GM23338 (cell line): Measurements from ENCODE around the gene FAM168A. TPM values are rescaled to one million over a fixed set of nuclear protein-coding genes. Genes with fewer than 3 reads are reported as not detected.

ENCODE experiments used
- ATAC-seq: fragments of 200-7000 bp; cut with Tn5 transposase; 3 replicates; pipeline ENCODE4 v1.9.1; 2020
- DNase-seq: peaks from one replicate; pipeline ENCODE4 v3.0.0-alpha.2; 2015; ENCODE audit warnings: low spot score
- H2AFZ ChIP-seq: fragments of 200-600 bp; sonication (generic); 2 replicates; pipeline ENCODE4 v1.8.0; 2016; ENCODE audit warnings: antibody characterized with exemption, mild to moderate bottlenecking, moderate library complexity
- H3F3A ChIP-seq: fragments of 200-600 bp; sonication (generic); replicated peaks from 2 replicates; pipeline ENCODE4 v1.8.0; 2017; ENCODE audit warnings: antibody characterized with exemption, mixed run types, low read depth
- H3K27ac ChIP-seq: fragments of 200-600 bp; sonication (generic); 2 replicates; pipeline ENCODE4 v1.6.1; 2016; ENCODE audit warnings: low read depth
- H3K27me3 ChIP-seq: fragments of 200-600 bp; sonication (generic); 2 replicates; pipeline ENCODE4 v1.8.0; 2016; ENCODE audit warnings: mild to moderate bottlenecking, mixed run types, moderate library complexity; ENCODE audit not compliant: insufficient read depth
- H3K36me3 ChIP-seq: fragments of 200-600 bp; sonication (generic); 2 replicates; pipeline ENCODE4 v1.8.0; 2016; ENCODE audit warnings: mild to moderate bottlenecking; ENCODE audit not compliant: insufficient read depth
- H3K4me1 ChIP-seq: fragments of 200-600 bp; sonication (generic); 2 replicates; pipeline ENCODE4 v1.8.0; 2016; ENCODE audit warnings: mild to moderate bottlenecking, moderate library complexity; ENCODE audit not compliant: insufficient read depth
- H3K4me2 ChIP-seq: fragments of 200-600 bp; sonication (generic); 2 replicates; pipeline ENCODE4 v1.7.1; 2017; ENCODE audit warnings: mixed run types
- H3K4me3 ChIP-seq: fragments of 200-600 bp; sonication (generic); 2 replicates; pipeline ENCODE4 v1.6.1; 2016; ENCODE audit warnings: mixed run types
- H3K79me2 ChIP-seq: fragments of 200-600 bp; sonication (generic); replicated peaks from 2 replicates; pipeline ENCODE4 v1.8.0; 2017; ENCODE audit warnings: mild to moderate bottlenecking; ENCODE audit not compliant: insufficient read depth
- H3K9me2 ChIP-seq: fragments of 200-600 bp; sonication (generic); 2 replicates; pipeline ENCODE4 v1.8.0; 2017; ENCODE audit not compliant: insufficient read depth
- H4K20me1 ChIP-seq: fragments of 200-600 bp; sonication (generic); replicated peaks from 2 replicates; pipeline ENCODE4 v1.8.0; 2017; ENCODE audit warnings: mild to moderate bottlenecking; ENCODE audit not compliant: insufficient read depth
- H3K27ac Mint-ChIP-seq: 2 replicates; pipeline ENCODE4 v1.8.0; 2020; ENCODE audit warnings: inconsistent platforms, mild to moderate bottlenecking, moderate library complexity, mixed read lengths
- H3K27me3 Mint-ChIP-seq: 3 replicates; pipeline ENCODE4 v1.8.0; 2022; ENCODE audit warnings: low read depth, mild to moderate bottlenecking, moderate library complexity, mixed read lengths, inconsistent platforms; ENCODE audit not compliant: insufficient read depth, poor library complexity
- H3K36me3 Mint-ChIP-seq: 3 replicates; pipeline ENCODE4 v1.8.0; 2021; ENCODE audit warnings: low read depth, mild to moderate bottlenecking, inconsistent platforms, moderate library complexity, mixed read lengths
- H3K4me1 Mint-ChIP-seq: 3 replicates; pipeline ENCODE4 v1.8.0; 2020; ENCODE audit warnings: mild to moderate bottlenecking, inconsistent platforms, mixed read lengths
- H3K4me3 Mint-ChIP-seq: 3 replicates; pipeline ENCODE4 v1.8.0; 2021; ENCODE audit warnings: moderate library complexity, mild to moderate bottlenecking, inconsistent platforms, mixed read lengths
- H3K9me3 Mint-ChIP-seq: 3 replicates; pipeline ENCODE4 v1.8.0; 2020; ENCODE audit warnings: moderate library complexity, mild to moderate bottlenecking, inconsistent platforms, mixed read lengths
- ETS1 ChIP-seq: IDR thresholded peaks from 2 replicates; pipeline ENCODE4 v1.6.1; 2016; ENCODE audit warnings: antibody characterized with exemption
- EZH2phosphoT487 ChIP-seq: fragments of 200-600 bp; sonication (generic); IDR thresholded peaks from one replicate; pipeline ENCODE4 v1.8.1; 2018; ENCODE audit warnings: antibody characterized with exemption; ENCODE audit not compliant: unreplicated experiment
- NANOG ChIP-seq: IDR thresholded peaks from 2 replicates; pipeline ENCODE4 v1.6.1; 2016; ENCODE audit warnings: antibody characterized with exemption, borderline replicate concordance
- STAT1 ChIP-seq: IDR thresholded peaks from one replicate; pipeline ENCODE4 v1.6.1; 2016; ENCODE audit warnings: antibody characterized with exemption; ENCODE audit not compliant: unreplicated experiment
- ZNF114 ChIP-seq: fragments of 250-450 bp; sonication (Bioruptor Pico); IDR thresholded peaks from 2 replicates; pipeline ENCODE4 v1.5.0; 2020; ENCODE audit warnings: mild to moderate bottlenecking, moderate library complexity
- ZNF331 ChIP-seq: fragments of 250-450 bp; sonication (Bioruptor Pico); IDR thresholded peaks from 2 replicates; pipeline ENCODE4 v1.5.0; 2020; ENCODE audit warnings: low read depth, mild to moderate bottlenecking, moderate library complexity
- polyA plus RNA-seq: library from polyadenylated mRNA; unstranded; fragments of >200 nt; fragmentation: Nextera tagmentation; extraction: Ambion mirVana; gene quantifications from 2 replicates; pipeline ENCODE4 v1.2.1, GENCODE V29; 2016
- total RNA-seq: library from RNA; depleted of rRNA; stranded (reverse); fragments of >200 nt; shearing (Covaris generic); gene quantifications from 2 replicates; pipeline ENCODE4 v1.2.3, GENCODE V29; 2014
- TF ChIP-seq, protein P1 (sequence below): IDR thresholded peaks from one replicate; pipeline ENCODE4 v1.6.1; 2018; ENCODE audit warnings: antibody characterized with exemption; ENCODE audit not compliant: unreplicated experiment
- TF ChIP-seq, protein P2 (sequence below): fragments of 250-450 bp; sonication (Bioruptor Pico); IDR thresholded peaks from 2 replicates; pipeline ENCODE4 v1.5.0; 2020; ENCODE audit warnings: mild to moderate bottlenecking, moderate library complexity

The FAM168A gene
- total and polyA plus RNA-seq, 2 experiments from 2014 or later, result 8.0 to 20.3 TPM

GRCh38 chr11:73406619-73407018 lies 191.3 kb downstream of the FAM168A start:
- no peaks in the 10 kb centered on the region for H3K9me3 Mint-ChIP-seq
- H3K27me3 Mint-ChIP-seq, result peaks cover 2% of the 10 kb centered on the region
- peaks cover 11% of the 10 kb centered on the region for H3K36me3 Mint-ChIP-seq
- H3K4me3 Mint-ChIP-seq, result no peak overlapping the region
- H3K4me1 ChIP-seq, result no peaks in the 10 kb centered on the region
- DNase-seq, result no peak
- ATAC-seq, result no peak
- H3K27ac Mint-ChIP-seq, result no peak overlapping the region
- H3K4me2 ChIP-seq, result no peak overlapping the region
- H3K79me2 ChIP-seq, result no peaks in the 10 kb centered on the region
- H3K27ac ChIP-seq, result no peak overlapping the region
- no peaks in the 10 kb centered on the region for H3K36me3 ChIP-seq
- no peaks in the 10 kb centered on the region for H3K27me3 ChIP-seq
- peaks cover 5% of the 10 kb centered on the region; the same call in 1 of the 3 replicates for H3K4me1 Mint-ChIP-seq
- peaks cover 3% of the 10 kb centered on the region for H4K20me1 ChIP-seq
- no peaks in the 10 kb centered on the region for H3K9me2 ChIP-seq
- 0 out of 2 replicates have a peak, but pooled peaks cover 2% of the 10 kb centered on the region for H3F3A ChIP-seq
- H3K4me3 ChIP-seq, result no peak overlapping the region
- TF ChIP-seq, protein P1, sequence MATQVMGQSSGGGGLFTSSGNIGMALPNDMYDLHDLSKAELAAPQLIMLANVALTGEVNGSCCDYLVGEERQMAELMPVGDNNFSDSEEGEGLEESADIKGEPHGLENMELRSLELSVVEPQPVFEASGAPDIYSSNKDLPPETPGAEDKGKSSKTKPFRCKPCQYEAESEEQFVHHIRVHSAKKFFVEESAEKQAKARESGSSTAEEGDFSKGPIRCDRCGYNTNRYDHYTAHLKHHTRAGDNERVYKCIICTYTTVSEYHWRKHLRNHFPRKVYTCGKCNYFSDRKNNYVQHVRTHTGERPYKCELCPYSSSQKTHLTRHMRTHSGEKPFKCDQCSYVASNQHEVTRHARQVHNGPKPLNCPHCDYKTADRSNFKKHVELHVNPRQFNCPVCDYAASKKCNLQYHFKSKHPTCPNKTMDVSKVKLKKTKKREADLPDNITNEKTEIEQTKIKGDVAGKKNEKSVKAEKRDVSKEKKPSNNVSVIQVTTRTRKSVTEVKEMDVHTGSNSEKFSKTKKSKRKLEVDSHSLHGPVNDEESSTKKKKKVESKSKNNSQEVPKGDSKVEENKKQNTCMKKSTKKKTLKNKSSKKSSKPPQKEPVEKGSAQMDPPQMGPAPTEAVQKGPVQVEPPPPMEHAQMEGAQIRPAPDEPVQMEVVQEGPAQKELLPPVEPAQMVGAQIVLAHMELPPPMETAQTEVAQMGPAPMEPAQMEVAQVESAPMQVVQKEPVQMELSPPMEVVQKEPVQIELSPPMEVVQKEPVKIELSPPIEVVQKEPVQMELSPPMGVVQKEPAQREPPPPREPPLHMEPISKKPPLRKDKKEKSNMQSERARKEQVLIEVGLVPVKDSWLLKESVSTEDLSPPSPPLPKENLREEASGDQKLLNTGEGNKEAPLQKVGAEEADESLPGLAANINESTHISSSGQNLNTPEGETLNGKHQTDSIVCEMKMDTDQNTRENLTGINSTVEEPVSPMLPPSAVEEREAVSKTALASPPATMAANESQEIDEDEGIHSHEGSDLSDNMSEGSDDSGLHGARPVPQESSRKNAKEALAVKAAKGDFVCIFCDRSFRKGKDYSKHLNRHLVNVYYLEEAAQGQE, result no peak
- no peak for TF ChIP-seq EZH2phosphoT487
- no peak overlapping the region for H2AFZ ChIP-seq

- H4K20me1 ChIP-seq, result peaks cover 3% of the 10 kb centered on the region
- H3F3A ChIP-seq, result 0 out of 2 replicates have a peak, but pooled peaks cover 2% of the 10 kb centered on the region
- no peaks in the 10 kb centered on the region for H3K9me3 Mint-ChIP-seq
- H3K4me1 Mint-ChIP-seq, result peaks cover 5% of the 10 kb centered on the region; the same call in 1 of the 3 replicates
- no peaks in the 10 kb centered on the region for H3K36me3 ChIP-seq
- no peak overlapping the region for H3K4me3 Mint-ChIP-seq
- H3K79me2 ChIP-seq, result no peaks in the 10 kb centered on the region
- peaks cover 2% of the 10 kb centered on the region for H3K27me3 Mint-ChIP-seq
- H3K27me3 ChIP-seq, result no peaks in the 10 kb centered on the region
- no peaks in the 10 kb centered on the region for H3K4me1 ChIP-seq
- ATAC-seq, result no peak
- no peak overlapping the region for H3K27ac Mint-ChIP-seq
- H3K27ac ChIP-seq, result no peak overlapping the region
- H3K4me2 ChIP-seq, result no peak overlapping the region
- no peak for TF ChIP-seq STAT1
- TF ChIP-seq NANOG, result no peak
- no peak for TF ChIP-seq ETS1
- TF ChIP-seq ZNF114 (CRISPR knock-in tag), result no peak
- TF ChIP-seq, protein P2, sequence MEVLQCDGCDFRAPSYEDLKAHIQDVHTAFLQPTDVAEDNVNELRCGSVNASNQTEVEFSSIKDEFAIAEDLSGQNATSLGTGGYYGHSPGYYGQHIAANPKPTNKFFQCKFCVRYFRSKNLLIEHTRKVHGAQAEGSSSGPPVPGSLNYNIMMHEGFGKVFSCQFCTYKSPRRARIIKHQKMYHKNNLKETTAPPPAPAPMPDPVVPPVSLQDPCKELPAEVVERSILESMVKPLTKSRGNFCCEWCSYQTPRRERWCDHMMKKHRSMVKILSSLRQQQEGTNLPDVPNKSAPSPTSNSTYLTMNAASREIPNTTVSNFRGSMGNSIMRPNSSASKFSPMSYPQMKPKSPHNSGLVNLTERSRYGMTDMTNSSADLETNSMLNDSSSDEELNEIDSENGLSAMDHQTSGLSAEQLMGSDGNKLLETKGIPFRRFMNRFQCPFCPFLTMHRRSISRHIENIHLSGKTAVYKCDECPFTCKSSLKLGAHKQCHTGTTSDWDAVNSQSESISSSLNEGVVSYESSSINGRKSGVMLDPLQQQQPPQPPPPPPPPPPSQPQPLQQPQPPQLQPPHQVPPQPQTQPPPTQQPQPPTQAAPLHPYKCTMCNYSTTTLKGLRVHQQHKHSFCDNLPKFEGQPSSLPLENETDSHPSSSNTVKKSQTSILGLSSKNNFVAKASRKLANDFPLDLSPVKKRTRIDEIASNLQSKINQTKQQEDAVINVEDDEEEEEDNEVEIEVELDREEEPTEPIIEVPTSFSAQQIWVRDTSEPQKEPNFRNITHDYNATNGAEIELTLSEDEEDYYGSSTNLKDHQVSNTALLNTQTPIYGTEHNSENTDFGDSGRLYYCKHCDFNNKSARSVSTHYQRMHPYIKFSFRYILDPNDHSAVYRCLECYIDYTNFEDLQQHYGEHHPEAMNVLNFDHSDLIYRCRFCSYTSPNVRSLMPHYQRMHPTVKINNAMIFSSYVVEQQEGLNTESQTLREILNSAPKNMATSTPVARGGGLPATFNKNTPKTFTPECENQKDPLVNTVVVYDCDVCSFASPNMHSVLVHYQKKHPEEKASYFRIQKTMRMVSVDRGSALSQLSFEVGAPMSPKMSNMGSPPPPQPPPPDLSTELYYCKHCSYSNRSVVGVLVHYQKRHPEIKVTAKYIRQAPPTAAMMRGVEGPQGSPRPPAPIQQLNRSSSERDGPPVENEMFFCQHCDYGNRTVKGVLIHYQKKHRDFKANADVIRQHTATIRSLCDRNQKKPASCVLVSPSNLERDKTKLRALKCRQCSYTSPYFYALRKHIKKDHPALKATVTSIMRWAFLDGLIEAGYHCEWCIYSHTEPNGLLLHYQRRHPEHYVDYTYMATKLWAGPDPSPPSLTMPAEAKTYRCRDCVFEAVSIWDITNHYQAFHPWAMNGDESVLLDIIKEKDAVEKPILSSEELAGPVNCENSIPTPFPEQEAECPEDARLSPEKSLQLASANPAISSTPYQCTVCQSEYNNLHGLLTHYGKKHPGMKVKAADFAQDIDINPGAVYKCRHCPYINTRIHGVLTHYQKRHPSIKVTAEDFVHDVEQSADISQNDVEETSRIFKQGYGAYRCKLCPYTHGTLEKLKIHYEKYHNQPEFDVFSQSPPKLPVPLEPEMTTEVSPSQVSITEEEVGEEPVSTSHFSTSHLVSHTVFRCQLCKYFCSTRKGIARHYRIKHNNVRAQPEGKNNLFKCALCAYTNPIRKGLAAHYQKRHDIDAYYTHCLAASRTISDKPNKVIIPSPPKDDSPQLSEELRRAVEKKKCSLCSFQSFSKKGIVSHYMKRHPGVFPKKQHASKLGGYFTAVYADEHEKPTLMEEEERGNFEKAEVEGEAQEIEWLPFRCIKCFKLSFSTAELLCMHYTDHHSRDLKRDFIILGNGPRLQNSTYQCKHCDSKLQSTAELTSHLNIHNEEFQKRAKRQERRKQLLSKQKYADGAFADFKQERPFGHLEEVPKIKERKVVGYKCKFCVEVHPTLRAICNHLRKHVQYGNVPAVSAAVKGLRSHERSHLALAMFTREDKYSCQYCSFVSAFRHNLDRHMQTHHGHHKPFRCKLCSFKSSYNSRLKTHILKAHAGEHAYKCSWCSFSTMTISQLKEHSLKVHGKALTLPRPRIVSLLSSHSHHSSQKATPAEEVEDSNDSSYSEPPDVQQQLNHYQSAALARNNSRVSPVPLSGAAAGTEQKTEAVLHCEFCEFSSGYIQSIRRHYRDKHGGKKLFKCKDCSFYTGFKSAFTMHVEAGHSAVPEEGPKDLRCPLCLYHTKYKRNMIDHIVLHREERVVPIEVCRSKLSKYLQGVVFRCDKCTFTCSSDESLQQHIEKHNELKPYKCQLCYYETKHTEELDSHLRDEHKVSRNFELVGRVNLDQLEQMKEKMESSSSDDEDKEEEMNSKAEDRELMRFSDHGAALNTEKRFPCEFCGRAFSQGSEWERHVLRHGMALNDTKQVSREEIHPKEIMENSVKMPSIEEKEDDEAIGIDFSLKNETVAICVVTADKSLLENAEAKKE, result no peak
- no peak for TF ChIP-seq ZNF331
- H3K36me3 Mint-ChIP-seq, result peaks cover 11% of the 10 kb centered on the region
- H3K9me2 ChIP-seq, result no peaks in the 10 kb centered on the region
- no peak overlapping the region for H3K4me3 ChIP-seq
- DNase-seq, result no peak
- no peak overlapping the region for H2AFZ ChIP-seq
Measured at GRCh38 chr11:73406131-73406530, 191.8 kb downstream of the FAM168A start.
